CD4-positive, CD25-positive, alpha-beta regulatory T cell (primary cell): ENCODE data around the gene VPS11. TPM values are rescaled to one million over a fixed set of nuclear protein-coding genes. Genes with fewer than 3 reads are reported as not detected.
"Not testable (repeated sequence)": the region's sequence is repeated elsewhere in the genome, so short reads cannot be mapped to it uniquely, and the experiment has no call there.

Experiments used
- ATAC-seq, 2 donors: fragments of 150-1000 bp; cut with Tn5 transposase; one replicate each; pipeline ENCODE4 v1.10.0; 2021; ENCODE audit warnings: low read depth in 2 of 2, moderate number of reproducible peaks in 2 of 2, moderate library complexity in 1 of 2
- DNase-seq, 3 donors: peaks; one replicate each; pipeline versions ENCODE4 v3.0.0 to v3.0.0-alpha.2; 2012 to 2022; ENCODE audit warnings: mixed read lengths in 1 of 3
- H3K27ac ChIP-seq: one replicate; pipeline ENCODE4 v1.7.0; 2013; ENCODE audit warnings: mild to moderate bottlenecking, low read length; ENCODE audit not compliant: insufficient read depth, poor library complexity, severe bottlenecking
- H3K27me3 ChIP-seq: one replicate; pipeline ENCODE4 v1.7.0; 2013; ENCODE audit warnings: low read length; ENCODE audit not compliant: control insufficient read depth, insufficient read depth
- H3K36me3 ChIP-seq: one replicate; pipeline ENCODE4 v1.7.0; 2013; ENCODE audit warnings: mild to moderate bottlenecking, low read length, moderate library complexity; ENCODE audit not compliant: control insufficient read depth, insufficient read depth
- H3K4me1 ChIP-seq: 2 replicates; pipeline ENCODE4 v1.7.0; 2013; ENCODE audit warnings: mild to moderate bottlenecking, low read length; ENCODE audit not compliant: insufficient read depth, control insufficient read depth, poor library complexity, severe bottlenecking
- H3K4me3 ChIP-seq: one replicate; pipeline ENCODE4 v1.7.0; 2013; ENCODE audit warnings: low read depth, mild to moderate bottlenecking, low read length, moderate library complexity
- H3K9me3 ChIP-seq, 2 experiments: 1 replicate in 1 of 2; 2 replicates in 1 of 2; pipeline ENCODE4 v1.7.0; 2013; ENCODE audit warnings: low read length in 2 of 2, mild to moderate bottlenecking in 1 of 2, moderate library complexity in 1 of 2; ENCODE audit not compliant: control insufficient read depth in 2 of 2
- H3K27ac Mint-ChIP-seq, 3 donors: one replicate each; pipeline ENCODE4 v1.8.0; 2020 to 2022; ENCODE audit warnings: mild to moderate bottlenecking in 3 of 3, mixed read lengths in 3 of 3, moderate library complexity in 2 of 3
- H3K27me3 Mint-ChIP-seq: one replicate; pipeline ENCODE4 v1.8.0; 2022; ENCODE audit warnings: mild to moderate bottlenecking, mixed read lengths
- H3K36me3 Mint-ChIP-seq: one replicate; pipeline ENCODE4 v1.8.0; 2020; ENCODE audit warnings: mixed read lengths
- H3K4me1 Mint-ChIP-seq, 4 donors: one replicate each; pipeline ENCODE4 v1.8.0; 2020 to 2022; ENCODE audit warnings: mixed read lengths in 4 of 4, mild to moderate bottlenecking in 1 of 4
- H3K4me3 Mint-ChIP-seq, 4 donors: one replicate each; pipeline ENCODE4 v1.8.0; 2020 to 2022; ENCODE audit warnings: mild to moderate bottlenecking in 4 of 4, mixed read lengths in 4 of 4, moderate library complexity in 3 of 4
- H3K9me3 Mint-ChIP-seq, 7 donors: one replicate each; pipeline ENCODE4 v1.8.0; 2020 to 2022; ENCODE audit warnings: mixed read lengths in 7 of 7, mild to moderate bottlenecking in 3 of 7, moderate library complexity in 2 of 7
- polyA plus RNA-seq, 4 donors: library from polyadenylated mRNA; unstranded; fragments of 300-500 nt; fragmentation: Illumina TruSeq; gene quantifications; one replicate each; pipeline ENCODE4 v1.2.3, GENCODE V29; 2021
- total RNA-seq: library from RNA; stranded (reverse); gene quantifications from one replicate; pipeline ENCODE4 v1.2.3, GENCODE V29; 2022

Gene VPS11
- total and polyA plus RNA-seq, 5 donors from 2014 or later: 53.2 to 78.8 (median 57.2) TPM

GRCh38 chr11:119100994-119101758 is 33.6 kb downstream of the VPS11 start:
- ATAC-seq: peak; percentile 0 to 2
- H3K27me3 ChIP-seq: no peaks in the 10 kb centered on the region
- Mint-ChIP-seq H3K27me3 (no peaks in the 10 kb centered on the region), H3K9me3 (no peaks in the 10 kb centered on the region), H3K36me3 (peaks cover 27% of the 10 kb centered on the region), H3K4me3 (peak overlapping the region; percentile 87 to 98 (median 96)), H3K27ac (peak overlapping the region; percentile 98 to 99 (median 99)), H3K4me1 (peaks cover 12 to 61% (median 32%) of the 10 kb centered on the region in 4 donors)
- peak overlapping the region; percentile 94 for H3K27ac ChIP-seq
- H3K4me3 ChIP-seq: peak overlapping the region; percentile 96
- peaks cover 16% of the 10 kb centered on the region for H3K36me3 ChIP-seq
- H3K4me1 ChIP-seq: peaks cover 27% of the 10 kb centered on the region
- DNase-seq: no peak
- no peaks in the 10 kb centered on the region for H3K9me3 ChIP-seq

GRCh38 chr11:119101759-119102423 is 34.3 kb downstream of the VPS11 start, which contains the start of gene DPAGT1:
DPAGT1 (minus strand) TSS chr11:119101853; CDS start chr11:119101655, 198 bp downstream.
- peak; percentile 76 to 95 (median 90) for DNase-seq
- peak within 1 kb of the TSS; percentile 87 to 98 (median 96) for H3K4me3 Mint-ChIP-seq
- Histone ChIP-seq H3K4me3 (peak within 1 kb of the TSS; percentile 96), H3K27ac (peak within 1 kb of the TSS; percentile 94), H3K4me1 (peaks cover 34% of the 10 kb centered on the region), H3K27me3 (no peaks in the 10 kb centered on the region), H3K36me3 (peaks cover 11% of the 10 kb centered on the region), H3K9me3 (no peaks in the 10 kb centered on the region)
- H3K27me3 Mint-ChIP-seq: no peaks in the 10 kb centered on the region
- peaks cover 23% of the 10 kb centered on the region for H3K36me3 Mint-ChIP-seq
- peak; percentile 90 to 91 for ATAC-seq
- H3K27ac Mint-ChIP-seq: peak within 1 kb of the TSS; percentile 98 to 99 (median 99)
- peaks cover 12 to 64% (median 33%) of the 10 kb centered on the region in 4 donors for H3K4me1 Mint-ChIP-seq
- H3K9me3 Mint-ChIP-seq: no peaks in the 10 kb centered on the region

- not testable (repeated sequence) for H3K9me3 Mint-ChIP-seq, H3K9me3 ChIP-seq, H3K36me3 ChIP-seq, H3K27me3 Mint-ChIP-seq, ATAC-seq, H3K27me3 ChIP-seq, H3K27ac ChIP-seq, DNase-seq
- H3K27ac Mint-ChIP-seq: peak overlapping the region; percentile 48 to 98 (median 87)
- Histone ChIP-seq H3K4me1 (peaks cover 40% of the 10 kb centered on the region), H3K4me3 (peak overlapping the region; percentile 96)
- H3K36me3 Mint-ChIP-seq: peaks cover 15% of the 10 kb centered on the region
- peak overlapping the region; percentile 96 to 99 (median 98) for H3K4me3 Mint-ChIP-seq
- peaks cover 12 to 63% (median 35%) of the 10 kb centered on the region in 4 donors for H3K4me1 Mint-ChIP-seq
These were observed 35.6 kb downstream of the VPS11 start for GRCh38 chr11:119103161-119103664.

GRCh38 chr11:119103793-119104192 is 36.2 kb downstream of the VPS11 start:
- Mint-ChIP-seq H3K36me3 (peaks cover 10% of the 10 kb centered on the region), H3K27me3 (no peaks in the 10 kb centered on the region)

GRCh38 chr11:119106564-119107537 is 39.2 kb downstream of the VPS11 start, which contains the start of gene C2CD2L:
C2CD2L (plus strand) TSS chr11:119107344; CDS start chr11:119107742, 398 bp downstream.
- Histone ChIP-seq H3K9me3 (no peaks in the 10 kb centered on the region), H3K36me3 (peaks cover 15% of the 10 kb centered on the region), H3K4me1 (peaks cover 43% of the 10 kb centered on the region), H3K27ac (peak within 1 kb of the TSS; percentile 75), H3K4me3 (peak within 1 kb of the TSS; percentile 86), H3K27me3 (no peaks in the 10 kb centered on the region)
- peaks cover 11% of the 10 kb centered on the region for H3K36me3 Mint-ChIP-seq
- peak within 1 kb of the TSS; percentile 88 to 96 (median 95) for H3K27ac Mint-ChIP-seq
- H3K9me3 Mint-ChIP-seq: no peaks in the 10 kb centered on the region
- peak; percentile 90 to 91 for ATAC-seq
- H3K4me3 Mint-ChIP-seq: peak within 1 kb of the TSS; percentile 93 to 99 (median 94)
- H3K4me1 Mint-ChIP-seq: peaks cover 16 to 67% (median 40%) of the 10 kb centered on the region in 4 donors
- peak; percentile 84 to 96 (median 84) for DNase-seq
- no peaks in the 10 kb centered on the region for H3K27me3 Mint-ChIP-seq

More at GRCh38 chr11:119103793-119104192, 36.2 kb downstream of the VPS11 start:
- no peak for ATAC-seq
- H3K4me3 ChIP-seq: no peak overlapping the region
- no peak for DNase-seq
- no peaks in the 10 kb centered on the region for H3K9me3 ChIP-seq
- Mint-ChIP-seq H3K4me3 (peak overlapping the region; percentile 59 to 99 (median 83)), H3K9me3 (no peaks in the 10 kb centered on the region), H3K4me1 (peaks cover 12 to 63% (median 39%) of the 10 kb centered on the region in 4 donors), H3K27ac (peak overlapping the region; percentile 66 to 98 (median 79))
- peaks cover 45% of the 10 kb centered on the region for H3K4me1 ChIP-seq
- no peak overlapping the region for H3K27ac ChIP-seq
- H3K36me3 ChIP-seq: no peaks in the 10 kb centered on the region
- no peaks in the 10 kb centered on the region for H3K27me3 ChIP-seq

GRCh38 chr11:119107538-119108145 is 40.0 kb downstream of the VPS11 start:
- H3K9me3 Mint-ChIP-seq: no peaks in the 10 kb centered on the region
- peaks cover 16 to 61% (median 39%) of the 10 kb centered on the region in 4 donors for H3K4me1 Mint-ChIP-seq

More at GRCh38 chr11:119107538-119108145, 40.0 kb downstream of the VPS11 start:
- Histone ChIP-seq H3K27me3 (no peaks in the 10 kb centered on the region), H3K27ac (peak overlapping the region; percentile 75), H3K36me3 (peaks cover 23% of the 10 kb centered on the region), H3K4me3 (peak overlapping the region; percentile 86), H3K9me3 (no peaks in the 10 kb centered on the region), H3K4me1 (peaks cover 40% of the 10 kb centered on the region)
- Mint-ChIP-seq H3K27me3 (no peaks in the 10 kb centered on the region), H3K27ac (peak overlapping the region; percentile 15 to 96 (median 80)), H3K4me3 (peak overlapping the region; percentile 93 to 98 (median 94)), H3K36me3 (peaks cover 13% of the 10 kb centered on the region)
- DNase-seq (no peak), ATAC-seq (peak; percentile 11 to 15)
